CD4-positive, alpha-beta T cell treated with Interleukin-2 at 100 ng/mL for 4 hours (primary cell): ENCODE measurements around the gene PQBP1.

ENCODE experiments used
- DNase-seq: peaks from one replicate; pipeline ENCODE4 v3.0.0-alpha.2; 2020; ENCODE audit warnings: low spot score

The PQBP1 gene

GRCh38 chrX:48902135-48902534 is 4.4 kb downstream of the PQBP1 start:
- DNase-seq, result no peak

GRCh38 chrX:48902776-48903175 is 5.0 kb downstream of the PQBP1 start:
- DNase-seq, result no peak

GRCh38 chrX:48903290-48903689 is 5.6 kb downstream of the PQBP1 start:
- no peak for DNase-seq

- DNase-seq, result no peak
Observed at GRCh38 chrX:48904180-48904579, 6.5 kb downstream of the PQBP1 start.

- DNase-seq, result no peak
Observed at GRCh38 chrX:48904626-48905025, 6.9 kb downstream of the PQBP1 start.

- DNase-seq, result no peak
Observed at GRCh38 chrX:48905090-48905790, 7.5 kb downstream of the PQBP1 start.

- no peak for DNase-seq
Observed at GRCh38 chrX:48908600-48908999, 10.9 kb downstream of the PQBP1 start.

GRCh38 chrX:48909703-48910294 is 12.1 kb downstream of the PQBP1 start:
- DNase-seq, result no peak

GRCh38 chrX:48910926-48911411 is 13.2 kb downstream of the PQBP1 start:
- DNase-seq, result peak; percentile 19

GRCh38 chrX:48911412-48912182 is 13.9 kb downstream of the PQBP1 start, which contains the start of gene SLC35A2:
Gene SLC35A2 (minus strand): TSS chrX:48911646. CDS start chrX:48911636, 10 bp downstream.
- DNase-seq, result peak; percentile 85

GRCh38 chrX:48913605-48914366 is 16.1 kb downstream of the PQBP1 start:
- no peak for DNase-seq

- no peak for DNase-seq
Observed at GRCh38 chrX:48914593-48915493, 17.1 kb downstream of the PQBP1 start.

GRCh38 chrX:48917139-48918001 is 19.6 kb downstream of the PQBP1 start:
- peak; percentile 93 for DNase-seq

GRCh38 chrX:48918301-48918642 is 20.5 kb downstream of the PQBP1 start:
- DNase-seq, result no peak

- DNase-seq, result peak; percentile 95
Observed at GRCh38 chrX:48918643-48919340, 21.1 kb downstream of the PQBP1 start, which contains the start of gene PIM2. Gene PIM2 (minus strand): TSS chrX:48919024. CDS start chrX:48918834, 190 bp downstream.

GRCh38 chrX:48919360-48919841 is 21.7 kb downstream of the PQBP1 start:
- DNase-seq, result no peak

GRCh38 chrX:48919947-48920717 is 22.4 kb downstream of the PQBP1 start:
- DNase-seq, result peak; percentile 57

GRCh38 chrX:48920718-48921104 is 23.0 kb downstream of the PQBP1 start:
- DNase-seq, result no peak
